Skeletal muscle cell (primary cell): ENCODE data around the gene RAD51B.
"Not testable (repeated sequence)": the region's sequence is repeated elsewhere in the genome, so short reads cannot be mapped to it uniquely, and the experiment has no call there.

Source experiments
- DNase-seq: peaks from one replicate; pipeline ENCODE4 v3.0.0-alpha.2; 2010; ENCODE audit warnings: low read depth
- H3K4me3 ChIP-seq: 2 replicates; pipeline ENCODE4 v1.5.1; 2011; ENCODE audit warnings: low read depth, mild to moderate bottlenecking, control low read depth, low read length, moderate library complexity

RAD51B gene

DNA sequence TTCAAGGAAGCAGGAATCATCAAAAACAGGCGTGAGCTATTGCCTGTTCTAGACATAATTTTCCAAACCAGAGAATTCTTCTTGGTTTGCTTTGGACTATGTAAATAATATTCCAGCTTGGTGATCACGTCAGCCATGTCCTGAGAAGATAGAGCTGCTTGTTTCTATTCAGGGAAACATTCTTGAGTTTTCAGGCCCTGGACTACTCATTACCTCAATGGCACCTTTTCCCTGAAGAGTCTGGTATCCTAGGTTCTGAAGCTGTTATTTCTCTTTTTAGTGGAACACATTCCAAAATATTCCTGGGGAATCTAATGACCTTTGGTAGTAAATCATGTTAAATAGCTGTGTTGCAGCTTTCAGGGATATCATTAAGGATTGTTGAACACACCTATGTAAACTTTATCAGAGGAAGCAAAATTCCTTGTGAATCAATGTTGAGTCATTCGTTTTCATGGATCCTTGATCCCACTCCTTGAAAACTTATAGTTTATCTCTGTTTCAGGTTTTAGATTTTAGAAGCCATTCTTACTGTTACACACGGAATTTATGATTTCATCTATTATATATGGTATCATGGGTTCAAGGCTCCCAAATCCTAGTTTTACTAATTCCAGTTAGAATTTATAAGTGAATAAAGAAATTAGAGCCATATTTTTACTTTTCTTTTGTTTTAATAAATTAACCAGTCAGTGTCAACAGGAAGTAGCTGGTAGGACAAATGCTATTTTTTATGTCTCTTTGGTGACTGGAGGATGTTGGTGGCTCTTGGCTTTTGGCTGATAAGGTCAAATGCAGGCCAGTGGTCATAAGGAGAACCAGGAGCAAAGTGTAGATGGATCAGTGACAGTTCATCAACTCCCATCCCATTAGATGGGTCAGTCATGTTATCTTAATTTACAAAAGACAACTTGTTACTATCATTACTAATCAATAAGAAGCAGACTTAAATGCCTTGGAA, 593.2 kb downstream of the RAD51B start:
- DNase-seq = no peak
- no peak overlapping the region for H3K4me3 ChIP-seq

DNA sequence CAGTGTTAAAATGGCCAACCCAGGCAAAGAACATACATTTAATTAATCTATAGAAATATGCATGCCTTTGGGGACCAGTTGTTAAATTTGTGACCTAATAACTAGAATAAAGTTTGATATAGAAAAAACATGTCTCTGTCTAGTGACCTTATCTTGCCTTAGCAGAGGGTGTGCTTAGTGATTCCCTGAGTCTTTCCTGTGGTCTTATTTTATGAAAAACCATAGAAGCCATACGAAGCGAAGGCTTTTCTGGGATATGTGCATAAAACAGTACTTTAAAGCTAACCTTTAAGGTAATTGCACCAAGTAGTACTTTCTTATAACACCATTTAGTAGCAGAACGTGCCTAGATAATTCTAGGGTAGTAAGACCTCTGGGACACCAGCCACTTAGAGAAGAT, 593.9 kb downstream of the RAD51B start:
- no peak overlapping the region for H3K4me3 ChIP-seq
- no peak for DNase-seq

DNA sequence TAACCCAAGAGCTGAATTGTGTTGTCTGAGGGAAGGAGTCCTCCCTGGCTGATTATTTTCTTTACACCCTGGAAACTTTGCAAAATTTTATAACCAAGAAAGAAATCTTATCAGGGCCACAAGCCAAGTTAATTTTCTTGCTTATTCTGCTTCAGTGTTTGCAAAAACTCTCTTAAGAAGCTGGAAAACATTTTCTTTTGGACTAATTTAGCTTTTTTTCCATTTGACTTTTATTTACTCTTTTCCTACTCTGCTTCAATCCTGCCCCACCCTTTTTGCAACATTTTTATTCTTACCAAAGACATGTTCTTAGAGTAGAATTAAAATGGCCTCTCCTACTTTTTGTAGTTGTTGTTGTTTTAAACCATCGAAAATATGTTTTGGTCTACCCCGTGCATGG, 594.5 kb downstream of the RAD51B start:
- no peak for DNase-seq
- no peak overlapping the region for H3K4me3 ChIP-seq

DNA sequence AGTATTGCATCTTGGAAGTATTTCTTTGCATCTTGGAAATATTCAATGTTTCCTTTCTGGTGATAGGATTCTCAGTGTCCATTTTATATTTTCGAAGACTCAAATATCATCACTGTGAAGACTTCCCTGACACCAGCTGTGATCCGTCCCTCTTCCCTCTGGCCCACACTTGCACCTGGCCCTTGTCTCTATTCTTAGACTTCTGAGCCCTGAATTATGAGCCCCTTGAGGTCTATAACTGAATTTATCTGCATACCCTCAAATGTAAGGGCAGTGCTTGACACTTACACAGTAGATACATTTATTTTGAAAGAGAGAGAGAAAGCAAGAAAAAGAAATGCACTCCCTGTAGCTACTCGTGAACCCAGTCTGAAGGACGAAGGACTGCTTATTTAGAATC, 596.6 kb downstream of the RAD51B start:
- no peak for DNase-seq
- H3K4me3 ChIP-seq = no peak overlapping the region

DNA sequence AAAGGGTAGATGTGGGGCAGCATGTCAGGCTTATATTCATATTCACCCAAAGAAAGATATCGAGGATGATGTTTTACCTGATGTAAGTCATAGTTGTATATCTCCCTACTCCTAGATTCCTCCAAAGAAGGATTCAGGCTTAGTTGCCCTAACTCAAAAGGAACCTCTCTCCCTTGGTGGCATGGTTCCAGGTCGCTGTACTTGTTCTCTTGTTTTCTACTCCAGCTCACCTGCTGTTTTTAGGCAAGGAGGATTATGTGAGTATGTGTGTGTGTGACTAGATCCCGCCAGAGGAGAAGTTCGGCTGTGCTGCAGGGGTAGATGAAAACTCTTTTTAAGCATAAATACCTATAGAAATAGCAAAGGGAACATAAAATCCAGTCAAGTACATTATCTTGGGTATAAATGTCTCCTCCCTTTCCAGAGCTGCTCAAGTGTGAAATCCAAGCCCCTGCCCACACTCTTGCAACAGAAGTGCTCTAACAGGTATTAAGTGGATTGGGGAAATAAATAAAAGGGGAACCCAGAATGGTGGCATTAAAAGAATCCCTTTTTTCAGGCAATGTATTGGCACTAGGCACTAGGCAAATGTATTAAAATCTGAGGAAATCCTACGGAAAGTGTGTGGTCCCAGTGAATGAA, 597.6 kb downstream of the RAD51B start:
- no peak overlapping the region for H3K4me3 ChIP-seq
- no peak for DNase-seq

DNA sequence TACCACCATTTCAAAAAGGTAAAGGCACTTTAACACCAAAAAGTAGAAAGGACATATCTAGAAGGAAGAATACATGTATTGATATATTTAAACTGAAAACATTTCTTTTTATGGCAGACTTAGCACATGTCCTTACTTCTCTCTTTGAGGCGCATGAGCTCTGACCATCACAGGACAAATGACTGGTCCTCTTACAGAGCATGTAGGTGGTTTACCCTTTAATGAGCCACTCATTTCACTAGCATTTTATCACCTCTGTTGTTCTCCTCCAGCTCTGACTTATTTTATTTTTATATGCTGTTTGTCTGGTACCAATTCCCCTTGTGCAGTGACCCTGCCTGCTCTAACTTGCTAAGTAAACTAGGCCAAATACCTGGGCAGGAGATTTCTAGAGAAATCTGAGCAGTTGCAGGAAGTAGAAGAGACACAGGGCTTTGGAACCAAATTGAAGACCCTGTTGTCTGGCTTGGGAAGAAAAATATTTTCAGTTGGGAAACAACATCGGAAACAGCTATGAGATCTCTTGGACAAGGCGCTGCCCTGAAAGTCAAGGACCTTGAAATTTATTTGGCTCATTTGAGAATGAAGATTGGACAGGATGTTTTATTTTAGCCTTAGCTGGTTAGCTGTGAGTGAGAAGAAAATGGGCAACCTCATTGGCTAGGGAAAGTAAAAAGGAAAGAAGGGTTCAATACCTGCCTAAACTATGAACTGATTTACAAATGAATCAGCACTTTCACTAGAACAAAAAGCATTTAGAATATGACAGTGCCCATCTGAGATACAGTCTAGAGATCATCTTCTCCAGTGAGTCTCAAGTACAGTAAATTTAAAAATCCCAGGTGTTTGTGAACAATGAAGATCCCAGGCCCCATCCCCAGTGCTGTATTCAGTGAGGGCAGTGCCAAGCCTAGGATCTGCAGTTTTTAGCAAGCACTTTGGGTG, 598.9 kb downstream of the RAD51B start:
- no peak overlapping the region for H3K4me3 ChIP-seq
- DNase-seq = no peak

DNA sequence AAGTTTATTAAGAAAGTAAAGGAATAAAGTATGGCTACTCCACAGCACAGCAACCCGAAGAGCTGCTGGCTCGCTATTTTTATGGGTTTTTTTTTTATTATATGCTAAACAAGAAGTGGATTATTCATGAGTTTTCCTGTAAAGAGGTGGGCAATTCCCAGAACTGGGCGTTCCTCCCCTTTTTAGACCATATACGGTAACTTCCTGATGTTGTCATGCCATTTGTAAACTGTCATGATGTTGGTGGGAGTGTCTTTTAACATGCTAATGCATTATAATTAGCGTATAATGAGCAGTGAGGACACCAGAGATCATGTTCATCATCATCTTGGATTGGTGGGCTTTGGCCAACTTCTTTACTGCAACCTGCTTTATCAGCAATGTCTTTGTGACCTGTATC, 600.8 kb downstream of the RAD51B start:
- DNase-seq = no peak
- H3K4me3 ChIP-seq = no peak overlapping the region

DNA sequence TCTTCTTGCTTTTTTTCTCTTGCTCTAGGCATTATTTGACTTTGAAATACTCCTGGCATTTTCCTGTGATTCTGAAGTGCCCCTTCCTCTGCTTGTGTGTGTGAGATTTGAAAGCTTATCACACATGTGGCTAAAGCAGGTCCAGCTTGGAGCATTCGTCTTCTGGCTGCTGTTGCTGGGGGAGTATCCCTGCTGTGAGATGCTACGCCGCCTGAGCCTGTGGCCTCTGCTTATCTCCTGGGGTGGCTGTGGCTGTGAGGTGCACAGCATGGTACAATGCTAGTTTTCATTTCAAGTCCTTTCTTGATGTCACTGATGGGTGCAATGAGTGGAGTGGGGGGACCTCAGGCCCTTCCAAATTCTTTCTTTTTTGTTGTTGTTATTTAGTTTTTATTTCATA, 601.5 kb downstream of the RAD51B start:
- no peak overlapping the region for H3K4me3 ChIP-seq
- no peak for DNase-seq

DNA sequence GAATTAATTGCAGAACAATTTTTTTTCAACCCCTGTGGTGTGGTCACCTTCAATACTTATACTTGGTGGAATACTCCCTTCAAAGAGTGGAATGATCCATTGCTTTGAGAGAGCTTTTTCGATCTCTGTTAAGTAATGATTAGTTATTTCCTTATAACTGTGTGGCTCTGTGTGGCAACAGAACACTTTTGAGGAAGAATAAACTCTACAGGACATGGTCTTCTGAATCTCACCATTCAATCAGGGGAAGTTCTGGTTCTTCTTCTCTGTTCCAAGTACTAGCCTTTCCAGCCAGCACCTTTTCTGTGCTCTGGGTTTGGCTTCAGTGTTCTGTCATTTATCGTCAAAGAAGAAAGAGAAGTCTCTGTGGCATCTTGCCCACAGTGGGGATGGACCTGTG, 604.1 kb downstream of the RAD51B start:
- no peak for DNase-seq
- H3K4me3 ChIP-seq = no peak overlapping the region

DNA sequence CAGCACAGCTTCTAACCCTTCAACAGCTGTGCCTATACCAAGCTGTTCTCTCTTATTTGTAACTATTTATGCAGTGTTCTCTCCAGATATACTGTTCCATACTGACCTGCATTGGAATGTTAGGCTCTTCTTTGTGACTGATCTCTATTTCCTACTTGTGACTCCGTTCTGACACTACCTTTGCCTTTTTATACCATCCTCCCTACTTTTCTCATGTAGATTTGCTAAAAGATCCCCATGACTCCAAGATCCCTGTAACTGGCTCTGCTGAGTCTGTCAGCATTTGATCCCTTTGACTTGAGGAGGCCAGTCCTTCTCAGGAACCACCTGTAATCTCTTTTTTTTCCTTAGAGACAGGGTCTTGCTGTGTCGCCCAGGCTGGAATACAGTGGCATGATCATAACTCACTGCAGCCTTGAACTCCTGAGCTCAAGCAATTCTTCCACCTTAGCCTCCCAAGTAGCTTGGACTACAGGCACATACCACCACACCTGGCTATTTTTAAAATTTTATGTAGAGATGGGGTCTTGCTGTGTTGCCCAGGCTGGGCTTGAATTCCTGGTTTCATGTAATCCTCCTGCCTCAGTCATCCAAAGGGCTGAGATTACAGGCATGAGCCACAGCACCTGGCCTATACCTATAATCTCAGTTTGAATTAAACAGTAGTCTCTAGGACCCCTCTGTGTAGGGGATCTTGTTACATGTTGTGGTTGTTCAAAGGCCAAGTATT, 605.0 kb downstream of the RAD51B start:
- no peak for DNase-seq
- no peak overlapping the region for H3K4me3 ChIP-seq

DNA sequence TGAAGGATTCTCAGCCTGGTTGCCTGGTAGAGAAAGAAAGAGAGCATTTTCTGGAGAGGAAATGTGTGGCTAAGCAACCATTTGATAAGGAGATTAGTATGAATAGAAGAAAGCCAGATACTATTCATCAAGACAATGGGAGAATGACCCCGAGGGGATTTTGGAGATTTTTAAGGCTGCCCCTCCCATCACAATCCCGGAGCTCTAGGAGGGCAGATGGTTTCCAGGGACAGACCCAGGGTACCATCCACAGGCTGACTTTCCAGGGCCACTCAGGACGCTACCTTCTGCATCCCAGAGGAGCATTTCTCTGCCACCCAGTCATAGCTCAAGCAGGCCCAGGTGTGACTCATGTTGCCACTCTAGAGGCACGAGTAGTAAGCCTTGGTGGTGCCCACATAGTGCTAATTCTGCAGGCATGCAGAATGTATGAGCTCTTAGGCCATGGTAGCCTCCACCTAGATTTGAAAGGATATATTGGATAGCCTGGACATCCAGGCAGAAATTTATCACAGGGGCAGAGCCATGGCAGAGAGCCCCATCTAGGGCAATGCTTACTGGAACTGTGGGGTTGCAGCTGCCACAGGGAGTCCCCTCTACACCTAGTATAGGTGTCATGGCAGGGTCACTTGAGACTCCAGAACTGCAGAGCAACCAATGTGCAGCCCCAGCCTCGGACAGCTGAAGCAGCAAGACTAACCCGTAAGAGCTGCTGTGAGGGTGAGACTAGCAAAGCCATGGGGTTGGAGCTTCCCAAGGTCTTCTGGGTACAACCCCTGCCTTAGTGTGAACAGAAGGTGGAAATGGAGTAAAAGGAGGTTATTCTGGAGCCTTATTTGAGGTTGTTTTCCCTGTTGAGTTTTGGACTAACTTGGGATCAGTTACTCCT, 607.3 kb downstream of the RAD51B start:
- no peak overlapping the region for H3K4me3 ChIP-seq
- DNase-seq = no peak

DNA sequence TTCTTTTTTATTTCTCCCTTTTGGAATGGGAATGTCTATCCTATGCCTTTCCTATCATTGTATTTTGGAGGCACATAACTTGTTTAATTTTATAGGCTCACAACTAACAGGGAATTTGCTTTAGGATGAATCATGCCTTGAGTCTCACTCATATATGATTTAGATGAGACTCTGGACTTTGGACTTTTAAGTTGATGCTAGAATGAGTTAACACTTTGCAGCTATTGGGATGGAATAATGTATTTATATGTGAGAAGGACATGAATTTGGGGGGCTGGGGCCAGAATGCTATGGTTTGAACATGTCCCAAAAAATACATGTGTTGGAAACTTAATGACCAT, 607.9 kb downstream of the RAD51B start:
- DNase-seq = no peak
- no peak overlapping the region for H3K4me3 ChIP-seq

DNA sequence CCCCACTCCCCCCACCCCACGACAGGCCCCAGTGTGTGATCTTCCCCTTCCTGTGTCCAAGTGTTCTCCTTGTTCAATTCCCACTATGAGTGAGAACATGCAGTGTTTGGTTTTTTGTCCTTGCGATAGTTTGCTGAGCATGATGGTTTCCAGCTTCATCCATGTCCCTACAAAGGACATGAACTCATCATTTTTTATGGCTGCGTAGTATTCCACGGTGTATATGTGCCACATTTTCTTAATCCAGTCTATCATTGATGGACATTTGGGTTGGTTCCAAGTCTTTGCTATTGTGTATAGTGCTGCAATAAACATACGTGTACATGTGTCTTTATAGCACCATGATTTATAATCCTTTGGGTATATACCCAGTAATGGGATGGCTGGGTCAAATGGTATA, 609.3 kb downstream of the RAD51B start:
- not testable (repeated sequence) for DNase-seq, H3K4me3 ChIP-seq

DNA sequence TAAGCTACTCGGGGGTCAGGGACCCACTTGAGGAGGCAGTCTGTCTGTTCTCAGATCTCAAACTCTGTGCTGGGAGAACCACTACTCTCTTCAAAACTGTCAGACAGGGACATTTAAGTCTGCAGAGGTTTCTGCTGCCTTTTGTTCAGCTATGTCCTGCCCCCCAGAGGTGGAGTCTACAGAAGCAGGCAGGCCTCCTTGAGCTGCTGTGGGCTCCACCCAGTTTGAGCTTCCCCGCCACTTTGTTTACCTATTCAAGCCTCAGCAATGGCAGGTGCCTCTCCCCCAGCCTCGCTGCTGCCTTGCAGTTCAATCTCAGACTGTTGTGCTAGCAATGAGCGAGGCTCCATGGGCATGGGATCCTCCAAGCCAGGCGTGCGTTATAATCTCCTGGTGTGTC, 614.6 kb downstream of the RAD51B start:
- not testable (repeated sequence) for DNase-seq, H3K4me3 ChIP-seq

DNA sequence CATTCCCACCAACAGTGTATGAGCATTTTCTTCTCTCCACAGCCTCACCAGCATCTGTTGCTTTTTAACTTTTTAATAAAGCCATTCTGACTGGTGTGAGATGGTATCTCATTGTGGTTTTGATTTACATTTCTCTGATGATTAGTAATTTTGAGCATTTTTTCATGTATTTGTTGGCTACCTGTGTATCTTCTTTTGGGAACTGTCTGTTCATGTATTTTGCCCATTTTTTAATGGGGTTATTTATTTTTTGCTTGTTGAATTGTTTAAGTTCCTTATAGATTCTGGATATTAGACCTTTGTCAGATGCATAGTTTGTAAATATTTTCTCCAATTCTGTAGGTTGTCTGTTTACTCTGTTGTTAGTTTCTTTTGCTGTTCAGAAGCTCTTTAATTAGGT, 616.1 kb downstream of the RAD51B start:
- not testable (repeated sequence) for H3K4me3 ChIP-seq, DNase-seq

DNA sequence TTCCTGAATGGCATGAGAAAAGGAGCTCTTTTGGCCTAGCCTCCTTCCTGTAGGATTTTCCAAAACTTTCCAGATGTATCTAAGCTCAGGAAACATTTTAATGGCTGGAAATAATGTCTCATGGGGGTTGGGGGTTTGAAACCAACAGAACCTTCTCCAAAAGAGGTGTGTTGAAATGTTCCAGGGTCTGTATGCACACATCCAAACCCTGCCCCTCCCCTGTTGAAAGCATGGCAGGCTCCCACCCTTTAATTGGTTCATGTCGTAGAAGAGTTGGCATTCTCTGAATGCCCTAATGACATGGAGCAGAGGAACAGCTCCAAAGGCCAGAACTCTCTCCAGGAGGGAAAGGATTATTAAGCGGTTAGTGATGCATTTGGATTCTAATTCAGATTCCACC, 620.1 kb downstream of the RAD51B start:
- H3K4me3 ChIP-seq = no peak overlapping the region
- no peak for DNase-seq

DNA sequence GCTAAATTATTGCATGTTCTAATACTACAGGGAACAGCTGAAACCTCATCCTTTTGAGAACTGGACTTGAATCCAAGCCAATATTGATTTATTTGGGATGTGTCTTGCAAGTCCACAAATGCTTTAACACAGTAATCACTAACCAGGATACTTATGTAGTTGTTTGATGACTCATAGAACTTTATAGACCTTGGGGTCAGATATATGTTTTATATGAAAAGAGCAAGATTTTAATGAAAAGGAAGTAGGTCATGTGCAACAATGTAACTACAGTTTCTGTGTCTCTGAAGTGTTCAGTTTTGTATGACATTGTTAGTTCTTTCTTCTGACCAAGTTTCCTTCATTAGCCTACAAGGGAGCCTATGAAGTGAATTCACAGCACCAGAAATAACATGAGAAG, 621.2 kb downstream of the RAD51B start:
- DNase-seq = peak; percentile 75
- H3K4me3 ChIP-seq = no peak overlapping the region

DNA sequence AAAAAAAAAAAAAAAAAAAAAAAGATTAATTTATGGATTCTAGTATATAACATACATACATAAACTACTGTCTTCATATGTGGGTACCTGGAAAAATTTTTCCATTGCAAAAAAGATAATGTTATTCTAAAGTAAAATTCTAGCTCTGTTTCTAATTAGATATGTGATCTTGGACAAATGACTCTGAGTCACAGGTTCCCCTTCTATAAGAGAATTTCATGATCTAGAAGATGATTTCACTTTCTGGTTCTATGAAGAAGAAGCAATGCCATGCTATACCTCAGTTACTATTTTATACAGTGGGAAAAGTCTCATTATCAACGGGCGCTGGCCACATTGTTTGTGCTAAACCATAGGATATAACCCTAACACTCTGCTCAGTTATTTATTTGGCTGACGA, 622.0 kb downstream of the RAD51B start:
- DNase-seq = no peak
- no peak overlapping the region for H3K4me3 ChIP-seq
